HepG2 (cell line): Measurements from ENCODE around the gene RAD50. TPM values are rescaled to one million over a fixed set of nuclear protein-coding genes. Genes with fewer than 3 reads are reported as not detected.

Experiments
- ATAC-seq: fragments of 200-7000 bp; cut with Tn5 transposase; 3 replicates; pipeline ENCODE4 v1.9.1; 2020; ENCODE audit warnings: mild to moderate bottlenecking, moderate library complexity
- BruUV-seq: library from RNA; stranded (reverse); fragments of 400-500 nt; replicated peaks from 2 replicates; lab custom pipeline; 2021; lab: Mats Ljungman, UMichigan
- CTCF ChIA-PET: fragments of 300-600 bp; formaldehyde crosslinking; extraction: SDS; loops from one replicate; lab custom pipeline; 2021; ENCODE audit warnings: low total read pairs, inconsistent platforms, low intra/inter-chr PET ratio; lab: Yijun Ruan, JAX
- POLR2A ChIA-PET: fragments of 350-600 bp; sonication (Branson Sonifier 250); formaldehyde crosslinking; loops from one replicate; lab custom pipeline; 2020; ENCODE audit warnings: antibody characterized with exemption, inconsistent platforms; lab: Yijun Ruan, JAX
- DNase-seq: peaks from one replicate; pipeline ENCODE4 v3.0.0-alpha.2; 2015; ENCODE audit warnings: low spot score
- FAIRE-seq: peaks from 3 replicates; lab custom pipeline; 2011; peaks lifted over from hg19 to GRCh38; lab: Jason Lieb, UNC
- H2AFZ ChIP-seq: one replicate; pipeline ENCODE4 v1.6.1; 2011; ENCODE audit warnings: low read length, inconsistent platforms
- H3K27ac ChIP-seq: fragments of 300-600 bp; 3 replicates; pipeline ENCODE4 v1.8.0; 2011; ENCODE audit warnings: mixed run types, mild to moderate bottlenecking, mixed read lengths, low read length, inconsistent platforms; ENCODE audit not compliant: insufficient read depth; ENCODE audit errors: extremely low read length
- H3K27me3 ChIP-seq, 2 experiments: fragments of 200-600 bp in 1 of 2; 2 replicates in 1 of 2; 3 replicates in 1 of 2; pipeline versions ENCODE4 v1.6.0 to v1.8.0; 2011; ENCODE audit warnings: low read length in 2 of 2, mild to moderate bottlenecking in 2 of 2, moderate library complexity in 2 of 2, inconsistent platforms in 1 of 2; ENCODE audit not compliant: insufficient read depth in 2 of 2, control insufficient read depth in 1 of 2
- H3K36me3 ChIP-seq, 2 experiments: fragments of 200-600 bp in 1 of 2; replicated peaks in 1 of 2; 2 replicates in 1 of 2; 3 replicates in 1 of 2; pipeline versions ENCODE4 v1.5.1 to v1.8.0; 2011; ENCODE audit warnings: low read length in 2 of 2, inconsistent platforms in 1 of 2; ENCODE audit not compliant: insufficient read depth in 2 of 2, control insufficient read depth in 1 of 2
- H3K4me1 ChIP-seq: 2 replicates; pipeline ENCODE4 v1.5.1; 2012; ENCODE audit warnings: low read length, inconsistent platforms; ENCODE audit not compliant: insufficient read depth
- H3K4me2 ChIP-seq: 2 replicates; pipeline ENCODE4 v1.6.0; 2011; ENCODE audit warnings: low read depth, low read length, inconsistent platforms
- H3K4me3 ChIP-seq, 3 experiments: fragments of 200-600 bp in 1 of 3; sonication (generic), shearing (Covaris generic) in 1 of 3; replicated peaks in 1 of 3; 2 replicates each; pipeline ENCODE4 v1.5.1; 2011 to 2016; ENCODE audit warnings: low read length in 3 of 3, inconsistent platforms in 2 of 3, low read depth in 2 of 3, mild to moderate bottlenecking in 2 of 3, control low read depth in 1 of 3, mixed read lengths in 1 of 3; ENCODE audit not compliant: insufficient read depth in 1 of 3
- H3K79me2 ChIP-seq: one replicate; pipeline ENCODE4 v1.6.1; 2011; ENCODE audit warnings: low read length, inconsistent platforms; ENCODE audit not compliant: insufficient read depth
- H3K9ac ChIP-seq: 2 replicates; pipeline ENCODE4 v1.6.0; 2011; ENCODE audit warnings: mild to moderate bottlenecking, low read depth, low read length, inconsistent platforms; ENCODE audit not compliant: insufficient read depth
- H3K9me3 ChIP-seq: 2 replicates; pipeline ENCODE4 v1.5.1; 2012; ENCODE audit warnings: mild to moderate bottlenecking, low read length
- H4K20me1 ChIP-seq: 2 replicates; pipeline ENCODE4 v1.6.0; 2011; ENCODE audit warnings: inconsistent platforms, mild to moderate bottlenecking, low read length, moderate library complexity; ENCODE audit not compliant: insufficient read depth
- MATR3 ChIP-seq: sonication (generic); formaldehyde crosslinking; IDR thresholded peaks from 2 replicates; pipeline ENCODE4 v1.4.0; 2020; ENCODE audit warnings: missing genetic modification reagents
- NFE2L2 ChIP-seq: fragments of 150-350 bp; IDR thresholded peaks from 2 replicates; pipeline ENCODE4 v1.6.1; 2014; ENCODE audit warnings: low read length
- RFXAP ChIP-seq: sonication (generic); formaldehyde crosslinking; IDR thresholded peaks from 2 replicates; pipeline ENCODE4 v1.4.0; 2020; ENCODE audit warnings: missing genetic modification reagents, borderline replicate concordance
- ZNF629 ChIP-seq: sonication (generic); formaldehyde crosslinking; conservative IDR thresholded peaks from 2 replicates; pipeline ENCODE4 v1.5.0; 2020; ENCODE audit warnings: missing genetic modification reagents
- ZNF670 ChIP-seq: sonication (generic); formaldehyde crosslinking; IDR thresholded peaks from 2 replicates; pipeline ENCODE4 v1.8.0; 2022; ENCODE audit warnings: mild to moderate bottlenecking, missing genetic modification reagents, borderline replicate concordance
- ZNF703 ChIP-seq: sonication (generic); formaldehyde crosslinking; IDR thresholded peaks from 2 replicates; pipeline ENCODE4 v1.5.1; 2020; ENCODE audit warnings: missing genetic modification reagents, mild to moderate bottlenecking, moderate library complexity, borderline replicate concordance
- ZNF720 ChIP-seq: sonication (generic); formaldehyde crosslinking; IDR thresholded peaks from 2 replicates; pipeline ENCODE4 v1.4.0; 2020; ENCODE audit warnings: missing genetic modification reagents
- WGBS: methylation state at CpG from one replicate; pipeline ENCODE4 v1.1.6; 2017; ENCODE audit warnings: low lambda C conversion rate; 5-methylcytosine and 5-hydroxymethylcytosine counted together
- in situ Hi-C: cut with HindIII; loops from 2 replicates; pipeline ENCODE4 v1.10.0; 2017; ENCODE audit warnings: low pct_unique_long_range_greater_than_20kb; ENCODE audit not compliant: extremely low pct_ligation_motif_present
- intact Hi-C: fragments of 100-400 bp; cut with micrococcal nuclease; formaldehyde crosslinking; loops from one replicate; pipeline ENCODE4 v1.10.0; 2022; ENCODE audit not compliant: unreplicated experiment
- polyA plus RNA-seq, 8 experiments: library from polyadenylated mRNA; depleted of rRNA in 3 of 8; stranded (reverse) in 7 of 8; unstranded in 1 of 8; fragments of >200 nt; fragmentation: Illumina TruSeq in 4 of 8; extraction: Trizol in 4 of 8; gene quantifications; 2 replicates each; pipeline versions ENCODE4 v1.2.1 to v1.2.3, GENCODE V29; 2011 to 2016; ENCODE audit warnings: low read depth in 4 of 8, missing spikeins in 1 of 8, mixed read lengths in 1 of 8; ENCODE audit not compliant: insufficient read depth in 1 of 8
- total RNA-seq, 5 experiments: library from RNA; depleted of rRNA; stranded (reverse); fragments of >200 nt; fragmentation: Illumina TruSeq; extraction: Trizol; gene quantifications; 2 replicates each; pipeline ENCODE4 v1.2.3, GENCODE V29; 2016; ENCODE audit warnings: low read depth in 1 of 5

The RAD50 gene
- total and polyA plus RNA-seq, 2 of the 13 experiments (the other 11 are each of a cell fraction or from before 2014, with no cell fraction given), result 19.2 to 23.4 TPM

- in situ Hi-C loops (no loop called here), intact Hi-C loops (no loop called here)
- Histone ChIP-seq H3K9me3 (no peaks in the 10 kb centered on the region), H3K36me3 (no peaks in the 10 kb centered on the region), H3K79me2 (no peaks in the 10 kb centered on the region), H3K4me1 (no peaks in the 10 kb centered on the region), H2AFZ (no peak overlapping the region), H3K4me2 (no peak overlapping the region), H3K4me3 (no peak overlapping the region), H3K27ac (no peak overlapping the region), H4K20me1 (no peaks in the 10 kb centered on the region), H3K27me3 (no peaks in the 10 kb centered on the region), H3K9ac (no peak overlapping the region)
- POLR2A ChIA-PET, result no interaction called here
- CTCF ChIA-PET, result no interaction called here
- no peak for TF ChIP-seq NFE2L2
- TF ChIP-seq ZNF670 (CRISPR knock-in tag), result no peak
- no peak for TF ChIP-seq ZNF703
- no peak for TF ChIP-seq RFXAP (CRISPR knock-in tag)
- no peak for TF ChIP-seq ZNF720 (CRISPR knock-in tag)
- no peak for TF ChIP-seq ZNF629 (CRISPR knock-in tag)
- ATAC-seq (no peak), FAIRE-seq (no peak), DNase-seq (no peak)
- BruUV-seq, result no TSS peak
- 76% methylated on average over 5 of the region's 5 CpGs for WGBS
Observed at GRCh38 chr5:132687995-132688394, 131.2 kb downstream of the RAD50 start.

DNA sequence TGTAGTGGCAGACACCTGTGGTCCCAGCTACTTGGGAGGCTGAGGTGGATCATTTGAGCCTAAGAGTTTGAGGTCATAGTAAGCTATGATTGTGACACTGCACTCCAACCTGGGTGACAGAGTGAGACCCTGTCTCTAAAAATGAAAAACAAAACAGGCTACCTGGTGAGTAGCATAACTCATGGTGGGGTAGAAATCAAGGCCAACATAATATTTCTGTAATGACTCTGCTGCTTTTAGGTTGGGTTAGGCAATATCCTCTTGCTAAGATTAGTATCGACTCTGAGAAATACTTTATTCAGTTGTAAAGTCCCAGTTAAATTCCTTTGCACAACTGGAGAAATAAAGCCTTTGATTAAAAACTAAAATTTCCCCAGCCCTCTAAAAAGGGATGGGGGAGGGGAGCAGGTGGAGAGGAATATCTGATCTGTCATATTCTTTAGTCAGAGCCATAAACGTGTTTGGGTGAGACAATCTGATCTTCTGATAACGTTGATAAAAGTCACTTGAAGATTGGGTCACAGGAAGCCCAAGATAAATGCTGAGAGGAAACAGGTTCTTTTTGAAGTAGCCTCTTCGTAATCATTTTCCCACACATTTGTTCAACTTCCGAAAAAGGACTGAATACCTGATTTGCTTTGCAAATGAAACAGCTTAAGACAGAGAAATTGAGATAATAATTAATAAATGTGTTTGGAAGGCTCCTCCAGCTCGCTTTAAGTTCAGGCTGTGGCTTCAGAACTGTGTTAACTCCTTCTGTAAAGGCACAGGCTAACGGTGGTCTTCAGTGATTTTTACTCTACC lies 132.0 kb downstream of the RAD50 start:
- intact Hi-C loops, result no loop called here
- Histone ChIP-seq H2AFZ (no peak overlapping the region), H3K9ac (no peak overlapping the region), H3K4me2 (no peak overlapping the region), H3K79me2 (no peaks in the 10 kb centered on the region), H4K20me1 (no peaks in the 10 kb centered on the region), H3K4me3 (no peak overlapping the region), H3K4me1 (no peaks in the 10 kb centered on the region), H3K27ac (no peak overlapping the region), H3K27me3 (no peaks in the 10 kb centered on the region), H3K9me3 (no peaks in the 10 kb centered on the region), H3K36me3 (no peaks in the 10 kb centered on the region)
- in situ Hi-C loops, result no loop called here
- DNase-seq, result no peak
- TF ChIP-seq MATR3 (CRISPR knock-in tag), result no peak
- ATAC-seq, result no peak
- ChIA-PET POLR2A (no interaction called here), CTCF (no interaction called here)
- no TSS peak for BruUV-seq
- no peak for FAIRE-seq
- 72% methylated on average over 7 of the region's 7 CpGs for WGBS
